NT2/D1 (cell line): ENCODE results near the gene ZNF485.

ENCODE experiments used
- DNase-seq: peaks from one replicate; pipeline ENCODE4 v3.0.0-alpha.2; 2011; ENCODE audit warnings: low read depth, low spot score
- H3K27me3 ChIP-seq: 2 replicates; pipeline ENCODE4 v1.6.0; 2011; ENCODE audit warnings: mild to moderate bottlenecking; ENCODE audit not compliant: insufficient read length, insufficient read depth
- H3K36me3 ChIP-seq: 2 replicates; pipeline ENCODE4 v1.6.1; 2011; ENCODE audit warnings: mild to moderate bottlenecking, low read length, mixed read lengths; ENCODE audit not compliant: insufficient read depth, insufficient read length
- H3K4me1 ChIP-seq: 2 replicates; pipeline ENCODE4 v1.5.1; 2011; ENCODE audit not compliant: insufficient read depth, insufficient read length
- H3K4me3 ChIP-seq: 2 replicates; pipeline ENCODE4 v1.5.1; 2011; ENCODE audit warnings: low read depth; ENCODE audit not compliant: insufficient read length
- H3K9ac ChIP-seq: 2 replicates; pipeline ENCODE4 v1.6.0; 2011; ENCODE audit warnings: low read depth; ENCODE audit not compliant: insufficient read length
- H3K9me3 ChIP-seq: 2 replicates; pipeline ENCODE4 v1.5.1; 2011; ENCODE audit warnings: mild to moderate bottlenecking, low read length; ENCODE audit not compliant: insufficient read depth
- SUZ12 ChIP-seq: IDR thresholded peaks from 2 replicates; pipeline ENCODE4 v1.6.1; 2011; ENCODE audit not compliant: insufficient read length, insufficient read depth; ENCODE audit errors: extremely low read depth
- YY1 ChIP-seq: IDR thresholded peaks from 2 replicates; pipeline ENCODE4 v1.6.1; 2011; ENCODE audit not compliant: insufficient read length, insufficient read depth
- ZNF274 ChIP-seq: IDR thresholded peaks from 2 replicates; pipeline ENCODE4 v1.6.1; 2011; ENCODE audit warnings: mild to moderate bottlenecking, low read depth, low read length

ZNF485 gene

GRCh38 chr10:43667317-43667731, 61.1 kb downstream of the ZNF485 start:
- no peak overlapping the region for H3K9ac ChIP-seq
- no peak for TF ChIP-seq ZNF274
- no peak for TF ChIP-seq SUZ12
- no peak for TF ChIP-seq YY1
- H3K4me1 ChIP-seq = no peaks in the 10 kb centered on the region
- DNase-seq = no peak
- no peaks in the 10 kb centered on the region; the same call in 1 of the 2 replicates for H3K9me3 ChIP-seq
- peaks cover 14% of the 10 kb centered on the region for H3K27me3 ChIP-seq
- no peaks in the 10 kb centered on the region for H3K36me3 ChIP-seq
- no peak overlapping the region for H3K4me3 ChIP-seq
